K562 (cell line): Measurements from ENCODE around the gene KCNE2. TPM values are rescaled to one million over a fixed set of nuclear protein-coding genes. Genes with fewer than 3 reads are reported as not detected.

ENCODE experiments used
- CHD7 ChIP-seq: fragments of 200-600 bp; sonication (generic); IDR thresholded peaks from one replicate; pipeline ENCODE4 v1.6.1; 2012; ENCODE audit warnings: mild to moderate bottlenecking, low read depth, low read length, inconsistent platforms
- COPS2 ChIP-seq: fragments of 450-650 bp; conservative IDR thresholded peaks from 2 replicates; pipeline ENCODE4 v1.6.1; 2016; ENCODE audit warnings: mild to moderate bottlenecking, moderate library complexity
- FIP1L1 ChIP-seq: fragments of 200-400 bp; formaldehyde crosslinking; IDR thresholded peaks from 2 replicates; pipeline ENCODE4 v1.6.1; 2018; ENCODE audit warnings: mild to moderate bottlenecking, low read depth, low read length; ENCODE audit not compliant: poor library complexity, severe bottlenecking
- FOS ChIP-seq: IDR thresholded peaks from 3 replicates; pipeline ENCODE4 v1.6.1; 2011; ENCODE audit not compliant: insufficient read length; ENCODE audit errors: extremely low read depth
- GTF2A2 ChIP-seq: IDR thresholded peaks from 2 replicates; pipeline ENCODE4 v1.6.1; 2016; ENCODE audit warnings: mild to moderate bottlenecking, missing genetic modification characterization, missing compliant biosample characterization
- HDAC6 ChIP-seq: IDR thresholded peaks from 2 replicates; pipeline ENCODE4 v1.6.1; 2012; ENCODE audit warnings: low read depth, mild to moderate bottlenecking, control low read depth, inconsistent platforms, low read length, moderate library complexity
- MYNN ChIP-seq, 2 experiments: sonication (generic); formaldehyde crosslinking in 1 of 2; IDR thresholded peaks; 2 replicates each; pipeline versions ENCODE4 v1.5.0 to v1.6.1; 2016 to 2020; ENCODE audit warnings: antibody characterized with exemption in 1 of 2, missing genetic modification reagents in 1 of 2
- NBN ChIP-seq: fragments of 450-650 bp; IDR thresholded peaks from 2 replicates; pipeline ENCODE4 v1.6.1; 2016; ENCODE audit warnings: low read depth, mild to moderate bottlenecking
- NKRF ChIP-seq: fragments of 450-650 bp; IDR thresholded peaks from 2 replicates; pipeline ENCODE4 v1.6.1; 2016; ENCODE audit warnings: borderline replicate concordance
- PML ChIP-seq: IDR thresholded peaks from 2 replicates; pipeline ENCODE4 v1.6.1; 2012; ENCODE audit warnings: low read length, inconsistent platforms
- RCOR1 ChIP-seq, 2 experiments: IDR thresholded peaks; 2 replicates each; pipeline ENCODE4 v1.6.1; 2012; ENCODE audit warnings: low read depth in 2 of 2, low read length in 2 of 2, borderline replicate concordance in 1 of 2, improper control_type of control experiment in 1 of 2
- SIRT6 ChIP-seq: IDR thresholded peaks from one replicate; pipeline ENCODE4 v1.6.1; 2012; ENCODE audit warnings: low read depth, mild to moderate bottlenecking, control low read depth, inconsistent platforms, low read length, moderate library complexity
- SMAD3 ChIP-seq: fragments of 450-650 bp; formaldehyde crosslinking; conservative IDR thresholded peaks from 2 replicates; pipeline ENCODE4 v1.4.0; 2020; ENCODE audit warnings: mild to moderate bottlenecking
- TARDBP ChIP-seq: fragments of 450-650 bp; IDR thresholded peaks from 2 replicates; pipeline ENCODE4 v1.6.1; 2016
- TCF7 ChIP-seq: sonication (generic); IDR thresholded peaks from 2 replicates; pipeline ENCODE4 v1.6.1; 2016; ENCODE audit warnings: antibody characterized with exemption, borderline replicate concordance
- ZFPM2 ChIP-seq: fragments of 250-450 bp; sonication (Bioruptor Pico); IDR thresholded peaks from 2 replicates; pipeline ENCODE4 v1.5.1; 2022; ENCODE audit warnings: mild to moderate bottlenecking
- polyA plus RNA-seq, 8 experiments: library from polyadenylated mRNA; depleted of rRNA in 4 of 8; stranded (reverse) in 5 of 8; unstranded in 3 of 8; fragments of >200 nt; fragmentation: Nextera tagmentation in 2 of 8; fragmentation: Illumina TruSeq in 1 of 8; extraction: Ambion mirVana in 2 of 8; extraction: Trizol in 1 of 8; gene quantifications; 2 replicates each; pipeline versions ENCODE4 v1.2.1 to v1.2.3, GENCODE V29; 2011 to 2014; ENCODE audit warnings: inconsistent platforms in 1 of 8, missing spikeins in 1 of 8
- total RNA-seq, 7 experiments: library from RNA; depleted of rRNA in 6 of 7; stranded (reverse); fragments of >200 nt in 6 of 7; fragmentation: Illumina TruSeq in 2 of 7; extraction: Trizol in 2 of 7; gene quantifications; 2 replicates each; pipeline versions ENCODE4 v1.2.1 to v1.2.3, GENCODE V29; 2011 to 2021; ENCODE audit warnings: low replicate concordance in 1 of 7

KCNE2 gene
- total and polyA plus RNA-seq, 9 of the 15 experiments (the other 6 are each of a cell fraction or from before 2014, with no cell fraction given) = not detected

- TF ChIP-seq CHD7 = no peak
- TF ChIP-seq RCOR1 (IDR thresholded peaks at IDR 0.05; ENCODE audit: borderline replicate concordance in 1 of 2, low read depth in 2 of 2, low read length in 2 of 2) = 0 out of 4 replicates have a peak, but pooled peaks of 1 of the 2 experiments have one; percentile 14
- no peak for TF ChIP-seq COPS2
- no peak for TF ChIP-seq MYNN (IDR thresholded peaks at IDR 0.05)
- no peak for TF ChIP-seq MYNN (CRISPR knock-in tag; IDR thresholded peaks at IDR 0.05)
- no peak for TF ChIP-seq SMAD3 (CRISPR knock-in tag)
- TF ChIP-seq HDAC6 = no peak
- no peak for TF ChIP-seq ZFPM2
- TF ChIP-seq TARDBP = no peak
- TF ChIP-seq GTF2A2 (tag) = no peak
- TF ChIP-seq FIP1L1 = no peak
- no peak for TF ChIP-seq NKRF
- TF ChIP-seq TCF7 = no peak
- no peak for TF ChIP-seq SIRT6
- no peak for TF ChIP-seq FOS
- TF ChIP-seq NBN = no peak
- TF ChIP-seq PML = no peak
Observed at GRCh38 chr21:34367320-34367935, 3.6 kb downstream of the KCNE2 start (continued).
